A549 (cell line): ENCODE data around the gene KANSL1. TPM values are rescaled to one million over a fixed set of nuclear protein-coding genes. Genes with fewer than 3 reads are reported as not detected.

Experiments
- ATAC-seq, 2 experiments: fragments of 200-7000 bp in 1 of 2; fragments of >200 bp in 1 of 2; cut with Nextera tagmentation in 1 of 2; cut with Tn5 transposase in 1 of 2; 3 replicates each; pipeline versions ENCODE4 v1.8.0 to v1.9.1; 2018 to 2020; ENCODE audit warnings: mild to moderate bottlenecking in 1 of 2, moderate library complexity in 1 of 2
- CTCF ChIA-PET: fragments of 300-600 bp; sonication (Branson Sonifier 250); formaldehyde crosslinking; extraction: SDS; loops from one replicate; lab custom pipeline; 2021; ENCODE audit warnings: antibody characterized with exemption, inconsistent platforms; lab: Yijun Ruan, JAX
- POLR2A ChIA-PET: fragments of 350-600 bp; formaldehyde crosslinking; extraction: SDS; loops from one replicate; lab custom pipeline; 2021; ENCODE audit warnings: antibody characterized with exemption, inconsistent platforms; lab: Yijun Ruan, JAX
- DNase-seq, 2 experiments: peaks; one replicate each; pipeline versions ENCODE4 v3.0.0 to v3.0.0-alpha.2; 2011 to 2016; ENCODE audit warnings: low read depth in 1 of 2, low spot score in 1 of 2
- FAIRE-seq: peaks from 2 replicates; lab custom pipeline; 2011; peaks lifted over from hg19 to GRCh38; lab: Jason Lieb, UNC
- H3K27ac ChIP-seq, 2 experiments: fragments of >200 bp; sonication (Bioruptor Twin); formaldehyde crosslinking; 3 replicates each; pipeline ENCODE4 v1.5.1; 2016 to 2017
- H3K4me1 ChIP-seq: fragments of >200 bp; sonication (Bioruptor Twin); formaldehyde crosslinking; 3 replicates; pipeline ENCODE4 v1.6.1; 2016
- H3K4me2 ChIP-seq: fragments of >200 bp; sonication (Bioruptor Twin); formaldehyde crosslinking; 3 replicates; pipeline ENCODE4 v1.6.1; 2016
- H3K4me3 ChIP-seq: fragments of >200 bp; sonication (Bioruptor Twin); formaldehyde crosslinking; 3 replicates; pipeline ENCODE4 v1.5.1; 2016
- H3K9me3 ChIP-seq: fragments of >200 bp; sonication (Bioruptor Twin); formaldehyde crosslinking; 3 replicates; pipeline ENCODE4 v1.6.1; 2016
- CBX2 ChIP-seq: fragments of 200-600 bp; sonication (generic); IDR thresholded peaks from 2 replicates; pipeline ENCODE4 v1.6.1; 2016; ENCODE audit warnings: low read depth, mild to moderate bottlenecking, borderline replicate concordance
- CHD2 ChIP-seq: fragments of 150-350 bp; IDR thresholded peaks from 2 replicates; pipeline ENCODE4 v1.6.1; 2014; ENCODE audit warnings: low read length; ENCODE audit not compliant: partially characterized antibody
- EP300 ChIP-seq, 2 experiments: fragments of >200 bp; sonication (Bioruptor Twin); formaldehyde crosslinking; IDR thresholded peaks; 2 replicates in 1 of 2; 3 replicates in 1 of 2; pipeline ENCODE4 v1.6.1; 2016 to 2017
- FOSL2 ChIP-seq, 2 experiments: fragments of 450-650 bp in 1 of 2; fragments of >200 bp in 1 of 2; sonication (Bioruptor Twin) in 1 of 2; formaldehyde crosslinking; IDR thresholded peaks; 2 replicates each; pipeline versions ENCODE4 v1.5.0 to v1.6.1; 2016 to 2020; ENCODE audit warnings: mild to moderate bottlenecking in 1 of 2, moderate library complexity in 1 of 2
- FOXS1 ChIP-seq: fragments of 250-450 bp; sonication (Bioruptor Pico); IDR thresholded peaks from 2 replicates; pipeline ENCODE4 v1.5.0; 2020; ENCODE audit warnings: mild to moderate bottlenecking, moderate library complexity
- GATA3 ChIP-seq: IDR thresholded peaks from 2 replicates; pipeline ENCODE4 v1.6.1; 2012; ENCODE audit warnings: borderline replicate concordance
- HOXB13 ChIP-seq: fragments of 250-450 bp; sonication (Bioruptor Pico); IDR thresholded peaks from 2 replicates; pipeline ENCODE4 v1.5.0; 2020; ENCODE audit warnings: low read depth, mild to moderate bottlenecking, moderate library complexity
- JUN ChIP-seq, 2 experiments: fragments of >200 bp; sonication (Bioruptor Twin); formaldehyde crosslinking; IDR thresholded peaks; 2 replicates in 1 of 2; 3 replicates in 1 of 2; pipeline ENCODE4 v1.6.1; 2016 to 2017
- MAFK ChIP-seq: fragments of 450-650 bp; IDR thresholded peaks from 2 replicates; pipeline ENCODE4 v1.6.1; 2014; ENCODE audit not compliant: partially characterized antibody
- NR3C1 ChIP-seq: fragments of >200 bp; sonication (Bioruptor Twin); formaldehyde crosslinking; IDR thresholded peaks from 3 replicates; pipeline ENCODE4 v1.6.1; 2017
- POLR2AphosphoS2 ChIP-seq: conservative IDR thresholded peaks from 2 replicates; pipeline ENCODE4 v1.6.1; 2012; ENCODE audit warnings: low read length, improper control_type of control experiment, inconsistent platforms
- TFCP2L1 ChIP-seq: fragments of 250-450 bp; sonication (Bioruptor Pico); IDR thresholded peaks from 2 replicates; pipeline ENCODE4 v1.5.0; 2021; ENCODE audit warnings: mild to moderate bottlenecking
- ZNF302 ChIP-seq: fragments of 250-450 bp; sonication (Bioruptor Pico); IDR thresholded peaks from 2 replicates; pipeline ENCODE4 v1.9.0; 2021; ENCODE audit warnings: inconsistent platforms, mild to moderate bottlenecking, moderate library complexity
- ZSCAN20 ChIP-seq: fragments of 250-450 bp; sonication (Bioruptor Pico); IDR thresholded peaks from 2 replicates; pipeline ENCODE4 v1.8.0; 2022; ENCODE audit warnings: mild to moderate bottlenecking, moderate library complexity
- WGBS: methylation state at CpG from one replicate; pipeline ENCODE4 v1.1.6; 2017; ENCODE audit errors: missing lambda C conversion rate; 5-methylcytosine and 5-hydroxymethylcytosine counted together
- polyA plus RNA-seq, 4 experiments: library from polyadenylated mRNA; depleted of rRNA in 3 of 4; stranded (reverse); fragments of >200 nt; fragmentation: RNase III in 1 of 4; extraction: RNeasy Plus Mini Kit Qiagen cat#74134 plus additional on column Dnase treatment in 1 of 4; gene quantifications; 2 replicates in 3 of 4; 3 replicates in 1 of 4; pipeline ENCODE4 v1.2.3, GENCODE V29; 2011 to 2017
- TF ChIP-seq, protein P1 (sequence below): IDR thresholded peaks from 2 replicates; pipeline ENCODE4 v1.6.1; 2012; ENCODE audit warnings: low read depth, borderline replicate concordance
- TF ChIP-seq, protein P2 (sequence below): fragments of 150-350 bp; IDR thresholded peaks from 2 replicates; pipeline ENCODE4 v1.6.1; 2014; ENCODE audit warnings: low read depth, mild to moderate bottlenecking, low read length
- TF ChIP-seq, protein P3 (sequence below): fragments of >200 bp; sonication (Bioruptor Twin); formaldehyde crosslinking; IDR thresholded peaks from 3 replicates; pipeline ENCODE4 v1.6.1; 2016

KANSL1 gene
- polyA plus RNA-seq, 2 of the 4 experiments (the other 2 are of a cell fraction) = 22.6 to 27.9 TPM

DNA sequence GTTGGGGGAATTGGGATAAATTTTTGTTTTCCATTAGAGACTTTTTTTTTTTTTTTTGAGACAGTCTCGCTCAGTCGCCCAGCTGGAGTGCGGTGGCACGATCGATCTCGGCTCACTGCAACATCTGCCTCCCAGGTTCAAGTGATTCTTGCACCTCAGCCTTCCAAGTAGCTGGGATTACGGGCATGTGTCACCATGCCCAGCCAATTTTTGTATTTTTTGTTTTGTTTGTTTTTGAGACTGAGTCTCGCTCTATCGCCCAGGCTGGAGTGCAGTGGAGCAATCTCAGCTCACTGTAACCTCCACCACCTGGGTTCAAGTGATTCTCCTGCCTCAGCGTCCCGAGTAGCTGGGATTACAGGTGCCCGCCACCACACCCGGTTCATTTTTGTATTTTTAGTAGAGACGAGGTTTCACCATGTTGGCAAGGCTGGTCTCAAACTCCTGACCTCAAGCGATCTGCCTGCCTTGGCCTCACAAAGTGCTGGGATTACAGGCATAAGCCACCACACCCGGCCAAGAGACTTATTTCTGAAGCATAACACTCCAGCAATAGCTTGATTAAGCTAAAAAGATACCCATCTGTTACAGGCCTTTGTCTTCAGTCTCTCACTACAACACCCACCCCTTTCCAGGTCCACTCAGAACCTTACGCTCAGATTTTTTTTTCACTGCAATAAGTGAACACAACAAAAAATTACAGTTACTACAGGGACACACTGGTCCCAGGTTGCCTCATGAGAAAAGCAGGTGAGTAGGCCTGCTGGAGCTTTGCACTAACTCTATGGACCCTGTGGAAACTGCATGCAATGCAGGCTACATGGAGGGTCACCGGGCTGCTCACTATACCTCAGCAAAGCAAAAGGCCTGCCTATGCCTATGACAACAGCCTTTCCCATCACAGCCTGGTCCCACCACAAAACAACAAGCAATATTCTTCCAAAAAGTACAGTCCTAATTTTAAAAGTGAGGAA is 34.6 kb downstream of the KANSL1 start:
- Histone ChIP-seq H3K9me3 (no peaks in the 10 kb centered on the region), H3K4me1 (peaks cover 82% of the 10 kb centered on the region), H3K4me3 (no peak overlapping the region), H3K27ac (no peak overlapping the region), H3K4me2 (no peak overlapping the region)
- WGBS = 93% methylated on average over 18 of the region's 18 CpGs
- DNase-seq (no peak), ATAC-seq (peak in 1 of 2 experiments; percentile 43; a peak in 3 of 6 replicates), FAIRE-seq (no peak)
- CTCF ChIA-PET = interaction anchor here (0.7 to 3.8 kb wide), 13 partner anchors 13 to 156 kb away, joined by 3 to 27 read pairs (median 5); partner anchors contain the start of gene KANSL1
- TF ChIP-seq, protein P1, sequence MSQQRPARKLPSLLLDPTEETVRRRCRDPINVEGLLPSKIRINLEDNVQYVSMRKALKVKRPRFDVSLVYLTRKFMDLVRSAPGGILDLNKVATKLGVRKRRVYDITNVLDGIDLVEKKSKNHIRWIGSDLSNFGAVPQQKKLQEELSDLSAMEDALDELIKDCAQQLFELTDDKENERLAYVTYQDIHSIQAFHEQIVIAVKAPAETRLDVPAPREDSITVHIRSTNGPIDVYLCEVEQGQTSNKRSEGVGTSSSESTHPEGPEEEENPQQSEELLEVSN = no peak
- TF ChIP-seq CBX2 (no peak), JUN (IDR thresholded peaks at IDR 0.05) (no peak), EP300 (IDR thresholded peaks at IDR 0.05) (no peak), FOXS1 (no peak), NR3C1 (no peak), HOXB13 (CRISPR knock-in tag) (no peak), ZNF302 (CRISPR knock-in tag) (no peak)
- TF ChIP-seq, protein P2, sequence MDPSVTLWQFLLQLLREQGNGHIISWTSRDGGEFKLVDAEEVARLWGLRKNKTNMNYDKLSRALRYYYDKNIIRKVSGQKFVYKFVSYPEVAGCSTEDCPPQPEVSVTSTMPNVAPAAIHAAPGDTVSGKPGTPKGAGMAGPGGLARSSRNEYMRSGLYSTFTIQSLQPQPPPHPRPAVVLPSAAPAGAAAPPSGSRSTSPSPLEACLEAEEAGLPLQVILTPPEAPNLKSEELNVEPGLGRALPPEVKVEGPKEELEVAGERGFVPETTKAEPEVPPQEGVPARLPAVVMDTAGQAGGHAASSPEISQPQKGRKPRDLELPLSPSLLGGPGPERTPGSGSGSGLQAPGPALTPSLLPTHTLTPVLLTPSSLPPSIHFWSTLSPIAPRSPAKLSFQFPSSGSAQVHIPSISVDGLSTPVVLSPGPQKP = no peak
- TF ChIP-seq, protein P3, sequence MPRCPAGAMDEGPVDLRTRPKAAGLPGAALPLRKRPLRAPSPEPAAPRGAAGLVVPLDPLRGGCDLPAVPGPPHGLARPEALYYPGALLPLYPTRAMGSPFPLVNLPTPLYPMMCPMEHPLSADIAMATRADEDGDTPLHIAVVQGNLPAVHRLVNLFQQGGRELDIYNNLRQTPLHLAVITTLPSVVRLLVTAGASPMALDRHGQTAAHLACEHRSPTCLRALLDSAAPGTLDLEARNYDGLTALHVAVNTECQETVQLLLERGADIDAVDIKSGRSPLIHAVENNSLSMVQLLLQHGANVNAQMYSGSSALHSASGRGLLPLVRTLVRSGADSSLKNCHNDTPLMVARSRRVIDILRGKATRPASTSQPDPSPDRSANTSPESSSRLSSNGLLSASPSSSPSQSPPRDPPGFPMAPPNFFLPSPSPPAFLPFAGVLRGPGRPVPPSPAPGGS = no peak
- POLR2A ChIA-PET = no interaction called here

DNA sequence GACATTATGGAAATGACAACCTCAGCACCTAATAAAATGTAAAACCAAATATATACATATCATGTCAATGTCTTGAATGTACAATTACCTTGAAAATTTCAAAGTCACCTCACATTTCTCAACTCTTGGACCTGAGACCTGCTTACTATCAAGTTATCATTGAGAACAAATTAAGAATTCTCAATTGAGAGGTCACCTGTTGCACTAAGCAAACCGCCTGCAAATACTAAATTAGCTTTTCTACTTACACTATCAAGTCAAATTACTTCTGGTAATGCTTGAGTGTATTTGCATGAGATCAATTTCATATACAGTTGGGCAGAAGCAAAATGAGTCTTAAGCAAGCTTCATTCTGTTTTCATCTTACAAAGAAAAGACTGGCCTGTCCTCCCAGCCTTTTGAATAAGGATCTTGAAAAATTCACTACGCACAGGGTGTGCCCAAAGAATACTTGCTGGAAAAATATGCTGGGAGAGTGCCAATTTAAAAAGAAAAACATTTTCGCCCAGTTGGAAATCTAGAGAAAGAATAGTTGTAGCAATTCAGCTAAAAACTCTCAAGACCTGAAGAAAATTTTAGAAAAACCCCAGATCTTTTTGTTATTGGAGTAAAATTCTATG is 35.7 kb downstream of the KANSL1 start:
- Histone ChIP-seq H3K4me1 (peaks cover 82% of the 10 kb centered on the region), H3K4me3 (no peak overlapping the region), H3K4me2 (no peak overlapping the region), H3K27ac (no peak overlapping the region), H3K9me3 (no peaks in the 10 kb centered on the region)
- ATAC-seq (no peak), FAIRE-seq (peak; percentile 56), DNase-seq (no peak)
- ChIA-PET POLR2A (no interaction called here), CTCF (interaction anchor here (0.8 to 3.8 kb wide), 10 partner anchors 10 to 155 kb away, joined by 3 to 27 read pairs (median 6); partner anchors contain the start of gene KANSL1)
- TF ChIP-seq GATA3 (no peak), FOSL2 (IDR thresholded peaks at IDR 0.05) (no peak), FOSL2 (CRISPR knock-in tag; IDR thresholded peaks at IDR 0.05) (no peak), MAFK (no peak), TFCP2L1 (CRISPR knock-in tag) (no peak), CHD2 (no peak)
- 91% methylated on average over 3 of the region's 3 CpGs for WGBS

DNA sequence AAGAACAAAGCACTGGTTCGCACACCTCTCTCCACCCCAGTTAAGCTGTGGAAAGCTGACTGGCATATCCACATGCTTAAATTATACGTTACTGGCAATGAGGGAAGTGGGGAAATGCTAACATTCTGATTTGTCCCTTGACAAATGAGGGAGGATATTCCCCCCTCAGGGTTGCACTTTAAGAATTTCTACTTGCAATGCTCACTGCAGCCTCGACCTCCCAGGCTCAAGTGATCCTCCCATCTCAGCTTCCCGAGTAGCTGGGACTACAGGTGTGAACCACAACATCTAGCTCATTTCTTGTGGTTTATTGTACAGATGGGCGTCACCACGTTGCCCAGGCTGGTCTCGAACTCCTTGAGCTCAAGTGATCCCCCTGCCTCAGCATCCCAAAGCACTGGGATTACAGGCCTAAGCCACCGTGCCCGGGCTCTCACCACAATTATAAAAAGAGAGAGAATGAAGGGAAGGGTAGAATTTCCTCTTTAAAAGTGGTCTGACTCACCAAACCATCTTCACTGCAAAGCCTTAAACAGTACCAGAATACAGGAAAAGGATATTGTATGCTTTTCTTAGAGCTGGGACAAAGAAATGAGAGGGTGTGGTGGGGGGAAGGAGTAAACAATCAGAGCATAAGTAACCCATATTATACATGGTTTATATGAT is 38.9 kb downstream of the KANSL1 start:
- FAIRE-seq = no peak
- no peaks in the 10 kb centered on the region for H3K9me3 ChIP-seq
- ChIA-PET POLR2A (no interaction called here), CTCF (interaction anchor here (0.7 to 4.1 kb wide), 12 partner anchors 9 to 152 kb away, joined by 3 to 22 read pairs (median 4); partner anchors contain the start of gene KANSL1)
- 86% methylated on average over 9 of the region's 9 CpGs for WGBS
- no peak overlapping the region for H3K4me3 ChIP-seq
- peak overlapping the region; percentile 0; the same call in 1 of the 3 replicates for H3K4me2 ChIP-seq
- H3K4me1 ChIP-seq = peaks cover 78% of the 10 kb centered on the region
- DNase-seq = no peak
- peak; percentile 15 to 17; a peak in 3 of 6 replicates for ATAC-seq
- no peak overlapping the region for H3K27ac ChIP-seq
- TF ChIP-seq ZSCAN20 (CRISPR knock-in tag) (no peak), POLR2AphosphoS2 (0 out of 2 replicates have a peak, but pooled peaks have one; percentile 65)
